Testis (tissue), 3 donors: ENCODE measurements around the gene CFAP107. TPM values are rescaled to one million over a fixed set of nuclear protein-coding genes. Genes with fewer than 3 reads are reported as not detected.
"Not testable (repeated sequence)": the region's sequence is repeated elsewhere in the genome, so short reads cannot be mapped to it uniquely, and the experiment has no call there.

ENCODE experiments used
- DNase-seq: peaks from one replicate; pipeline ENCODE4 v3.0.0-alpha.2; 2019
- H3K27ac ChIP-seq, 2 donors: fragments of 200-600 bp; sonication (generic); one replicate each; pipeline ENCODE4 v1.5.1; 2019
- H3K27me3 ChIP-seq: fragments of 200-600 bp; sonication (generic); one replicate; pipeline ENCODE4 v1.5.1; 2019
- H3K36me3 ChIP-seq: fragments of 200-600 bp; sonication (generic); one replicate; pipeline ENCODE4 v1.5.1; 2017; ENCODE audit warnings: low read depth; ENCODE audit errors: missing control alignments
- H3K4me1 ChIP-seq: fragments of 200-600 bp; sonication (generic); one replicate; pipeline ENCODE4 v1.5.1; 2019
- H3K4me3 ChIP-seq, 2 donors: fragments of 200-600 bp; sonication (generic); one replicate each; pipeline ENCODE4 v1.5.1; 2017 to 2019
- H3K9me3 ChIP-seq: fragments of 200-600 bp; sonication (generic); one replicate; pipeline ENCODE4 v1.5.1; 2017
- POLR2A ChIP-seq: fragments of 450-650 bp; IDR thresholded peaks from one replicate; pipeline ENCODE4 v1.6.1; 2017; ENCODE audit warnings: antibody characterized with exemption, mild to moderate bottlenecking, moderate library complexity
- WGBS, 2 donors: methylation state at CpG; one replicate each; pipeline ENCODE4 v1.1.5; 2018; 5-methylcytosine and 5-hydroxymethylcytosine counted together
- intact Hi-C: fragments of 100-400 bp; cut with DNase I; formaldehyde crosslinking; loops from one replicate; pipeline ENCODE4 v1.15.1; 2023; ENCODE audit warnings: low total_unique reads
- polyA plus RNA-seq: library from polyadenylated mRNA; stranded (reverse); fragments of 350-450 nt; fragmentation: Illumina TruSeq; extraction: RNeasy Lipid Tissue Mini Kit (QIAGEN cat#74804); gene quantifications from one replicate; pipeline ENCODE4 v1.2.3, GENCODE V29; 2014; ENCODE audit warnings: low read depth, low replicate concordance; ENCODE audit not compliant: insufficient read depth
- total RNA-seq, 2 donors: library from RNA; depleted of rRNA; stranded (reverse); fragments of >200 nt; gene quantifications; one replicate each; pipeline ENCODE4 v1.2.3, GENCODE V29; 2016
- TF ChIP-seq, protein P1 (sequence below), 3 experiments: fragments of 450-650 bp in 2 of 3; fragments of 200-600 bp in 1 of 3; sonication (generic) in 1 of 3; IDR thresholded peaks; one replicate each; pipeline ENCODE4 v1.5.1; 2016 to 2019; ENCODE audit warnings: antibody characterized with exemption in 3 of 3, mild to moderate bottlenecking in 2 of 3, moderate library complexity in 1 of 3

Gene CFAP107
- total and polyA plus RNA-seq, 3 donors from 2014 or later = 8.1 to 87.9 (median 13.4) TPM

DNA sequence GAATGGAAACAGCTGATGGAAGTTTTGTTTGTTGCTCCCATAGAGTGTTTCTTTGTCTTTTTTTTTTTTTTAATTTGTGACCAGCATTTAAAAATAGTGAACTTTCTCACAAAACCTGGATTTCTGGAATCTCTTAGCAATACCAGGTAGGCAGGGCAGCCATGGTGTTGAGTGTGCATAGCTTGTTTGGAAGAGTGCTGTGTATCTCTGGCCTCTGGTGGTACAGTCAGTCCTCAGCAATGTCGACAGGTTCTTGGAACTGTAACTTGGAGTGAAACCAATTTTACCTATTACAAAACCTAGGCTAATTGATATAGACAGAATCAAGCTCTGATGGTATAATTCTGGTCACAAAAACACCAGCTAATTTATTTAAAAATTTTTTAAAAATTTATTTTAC lies 23.4 kb upstream of the CFAP107 start:
- no peak for TF ChIP-seq POLR2A
- TF ChIP-seq, protein P1, sequence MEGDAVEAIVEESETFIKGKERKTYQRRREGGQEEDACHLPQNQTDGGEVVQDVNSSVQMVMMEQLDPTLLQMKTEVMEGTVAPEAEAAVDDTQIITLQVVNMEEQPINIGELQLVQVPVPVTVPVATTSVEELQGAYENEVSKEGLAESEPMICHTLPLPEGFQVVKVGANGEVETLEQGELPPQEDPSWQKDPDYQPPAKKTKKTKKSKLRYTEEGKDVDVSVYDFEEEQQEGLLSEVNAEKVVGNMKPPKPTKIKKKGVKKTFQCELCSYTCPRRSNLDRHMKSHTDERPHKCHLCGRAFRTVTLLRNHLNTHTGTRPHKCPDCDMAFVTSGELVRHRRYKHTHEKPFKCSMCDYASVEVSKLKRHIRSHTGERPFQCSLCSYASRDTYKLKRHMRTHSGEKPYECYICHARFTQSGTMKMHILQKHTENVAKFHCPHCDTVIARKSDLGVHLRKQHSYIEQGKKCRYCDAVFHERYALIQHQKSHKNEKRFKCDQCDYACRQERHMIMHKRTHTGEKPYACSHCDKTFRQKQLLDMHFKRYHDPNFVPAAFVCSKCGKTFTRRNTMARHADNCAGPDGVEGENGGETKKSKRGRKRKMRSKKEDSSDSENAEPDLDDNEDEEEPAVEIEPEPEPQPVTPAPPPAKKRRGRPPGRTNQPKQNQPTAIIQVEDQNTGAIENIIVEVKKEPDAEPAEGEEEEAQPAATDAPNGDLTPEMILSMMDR (IDR thresholded peaks at IDR 0.05) = no peak
- Histone ChIP-seq H3K27ac (no peak overlapping the region), H3K9me3 (no peaks in the 10 kb centered on the region), H3K36me3 (no peaks in the 10 kb centered on the region), H3K4me3 (no peak overlapping the region), H3K27me3 (no peaks in the 10 kb centered on the region), H3K4me1 (no peaks in the 10 kb centered on the region)
- DNase-seq = no peak
- intact Hi-C loops = no loop called here
- WGBS, 2 donors = 91 to 93% methylated on average over 1 of the region's 1 CpG

DNA sequence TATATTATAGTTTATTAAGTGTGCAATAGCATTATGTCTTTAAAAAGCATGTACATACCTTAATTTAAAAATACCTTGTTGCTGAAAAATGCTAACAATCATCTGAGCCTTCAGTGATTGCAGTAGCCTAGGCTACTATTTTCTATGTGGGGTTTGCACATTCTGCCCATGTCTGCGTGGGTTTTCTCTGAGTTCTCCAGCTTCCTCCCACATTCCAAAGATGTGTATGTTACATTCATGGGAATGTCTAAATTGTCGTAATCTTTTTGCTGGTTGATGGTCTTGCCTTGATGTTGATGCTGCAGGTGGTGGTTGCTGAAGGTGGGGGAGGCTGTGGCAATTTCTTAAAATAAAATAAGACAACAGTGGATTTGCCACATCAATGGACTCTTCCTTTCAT lies 17.6 kb upstream of the CFAP107 start:
- no peaks in the 10 kb centered on the region for H3K4me1 ChIP-seq
- intact Hi-C loops = no loop called here
- no peaks in the 10 kb centered on the region for H3K27me3 ChIP-seq
- H3K4me3 ChIP-seq = no peak overlapping the region
- DNase-seq = no peak
- TF ChIP-seq, protein P1 (IDR thresholded peaks at IDR 0.05) = no peak
- TF ChIP-seq POLR2A = no peak
- no peaks in the 10 kb centered on the region for H3K9me3 ChIP-seq
- no peaks in the 10 kb centered on the region for H3K36me3 ChIP-seq
- H3K27ac ChIP-seq = no peak overlapping the region
- 81 to 87% methylated on average over 2 of the region's 2 CpGs for WGBS, 2 donors

DNA sequence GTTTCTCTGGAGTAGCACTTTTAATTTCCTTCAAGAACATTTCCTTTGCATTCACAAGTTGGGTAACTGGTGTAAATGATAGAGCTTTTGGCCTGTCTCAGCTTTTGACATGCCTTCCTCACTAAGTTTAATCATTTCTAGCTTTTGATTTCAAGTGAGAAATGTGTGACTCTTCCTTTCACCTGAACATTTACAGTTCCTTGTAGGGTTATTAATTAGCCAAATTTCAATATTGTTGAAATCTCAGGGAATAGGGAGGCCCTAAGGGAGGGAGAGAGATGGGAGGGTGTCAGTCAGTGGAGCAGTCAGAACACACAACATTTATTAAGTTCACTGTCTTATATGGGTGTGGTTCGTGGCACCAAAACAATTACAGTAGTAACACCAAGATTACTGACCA lies 15.8 kb upstream of the CFAP107 start:
- H3K4me3 ChIP-seq = no peak overlapping the region
- intact Hi-C loops = no loop called here
- no peaks in the 10 kb centered on the region for H3K27me3 ChIP-seq
- H3K4me1 ChIP-seq = no peaks in the 10 kb centered on the region
- WGBS, 2 donors = 75 to 76% methylated on average over 1 of the region's 1 CpG
- TF ChIP-seq POLR2A = no peak
- TF ChIP-seq, protein P1 (IDR thresholded peaks at IDR 0.05) = no peak
- H3K27ac ChIP-seq = no peak overlapping the region
- H3K9me3 ChIP-seq = no peaks in the 10 kb centered on the region
- no peaks in the 10 kb centered on the region for H3K36me3 ChIP-seq
- no peak for DNase-seq

DNA sequence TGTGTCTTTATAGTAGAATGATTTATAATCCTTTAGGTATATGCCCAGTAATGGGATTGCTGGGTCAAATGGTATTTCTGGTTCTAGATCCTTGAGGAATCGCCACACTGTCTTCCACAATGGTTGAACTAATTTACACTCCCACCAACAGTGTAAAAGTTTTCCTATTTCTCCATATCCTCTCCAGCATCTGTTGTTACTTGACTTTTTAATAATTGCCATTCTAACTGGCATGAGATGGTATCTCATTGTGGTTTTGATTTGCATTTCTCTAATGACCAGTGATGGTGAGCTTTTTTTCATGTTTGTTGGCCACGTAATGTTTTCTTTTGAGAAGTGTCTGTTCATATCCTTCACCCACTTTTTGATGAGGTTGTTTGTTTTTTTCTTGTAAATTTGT lies 14.9 kb upstream of the CFAP107 start:
- H3K4me3 ChIP-seq, H3K27me3 ChIP-seq, H3K4me1 ChIP-seq, DNase-seq, H3K27ac ChIP-seq, intact Hi-C loops, H3K36me3 ChIP-seq, H3K9me3 ChIP-seq: not testable (repeated sequence)
- 75 to 77% methylated on average over 2 of the region's 2 CpGs for WGBS, 2 donors

DNA sequence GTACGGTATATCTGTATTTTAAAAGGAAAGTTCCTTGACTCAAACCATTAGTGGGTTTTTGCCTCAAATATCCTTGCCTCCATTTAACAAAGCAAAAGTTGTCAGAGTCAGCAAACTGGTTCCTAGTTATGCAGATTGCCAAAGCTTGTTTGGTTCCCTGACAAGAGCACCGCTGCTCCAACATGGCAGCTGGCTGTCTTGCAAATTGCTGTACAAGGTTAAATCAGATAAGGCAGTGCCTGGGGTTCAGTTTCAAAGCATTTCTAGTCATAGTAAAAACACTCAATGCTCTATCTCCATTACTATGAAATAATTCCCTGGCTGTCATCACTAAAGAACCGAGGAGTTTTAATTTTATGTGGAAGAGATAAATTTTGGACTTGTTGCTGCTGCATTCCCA lies 11.3 kb upstream of the CFAP107 start:
- Histone ChIP-seq H3K4me3 (no peak overlapping the region), H3K27ac (no peak overlapping the region), H3K36me3 (no peaks in the 10 kb centered on the region), H3K27me3 (no peaks in the 10 kb centered on the region), H3K4me1 (no peaks in the 10 kb centered on the region), H3K9me3 (no peaks in the 10 kb centered on the region)
- DNase-seq = no peak
- TF ChIP-seq, protein P1 (IDR thresholded peaks at IDR 0.05) = no peak
- TF ChIP-seq POLR2A = no peak
- 50 to 81% methylated on average over 3 of the region's 3 CpGs for WGBS, 2 donors
- intact Hi-C loops = no loop called here
